ENCODE measurements around the gene SCN9A.

The SCN9A gene

GRCh38 chr2:166373951-166374350 lies 1.8 kb downstream of the SCN9A start:
- Histone ChIP-seq H3K36me3 (replicated peaks; ENCODE audit: insufficient read depth, low read length) (no peaks in the 10 kb centered on the region), H4K20me1 (ENCODE audit: insufficient read depth, low read length) (no peaks in the 10 kb centered on the region), H3F3A (ENCODE audit: insufficient read depth, low read length) (peaks cover 18% of the 10 kb centered on the region), H3K4me2 (ENCODE audit: low read depth, low read length) (peak overlapping the region; percentile 84), H3K9me3 (replicated peaks; ENCODE audit: insufficient read depth, low read length) (no peaks in the 10 kb centered on the region), H3K9me2 (replicated peaks; ENCODE audit: insufficient read depth, low read length) (no peaks in the 10 kb centered on the region), H3K4me1 (ENCODE audit: low read length) (peaks cover 13% of the 10 kb centered on the region), H3K27ac (ENCODE audit: low read length) (peak overlapping the region; percentile 28; the same call in 1 of the 2 replicates), H2AFZ (ENCODE audit: low read length) (no peak overlapping the region), H3K9ac (ENCODE audit: low read length) (peak overlapping the region; percentile 11; the same call in 1 of the 2 replicates), H3K79me2 (ENCODE audit: low read length) (peaks cover 32% of the 10 kb centered on the region), H3K27me3 (replicated peaks; ENCODE audit: insufficient read depth, low read length) (no peaks in the 10 kb centered on the region), H3K4me3 (ENCODE audit: low read length) (peak overlapping the region; percentile 81; the same call in 1 of the 2 replicates)
- TF ChIP-seq CTCF (IDR thresholded peaks at IDR 0.05; ENCODE audit: low read length), result no peak
- no peak for TF ChIP-seq EZH2 (optimal IDR thresholded peaks at IDR 0.05; ENCODE audit: low read depth, low read length)
- no peak for TF ChIP-seq EZH2phosphoT487 (IDR thresholded peaks at IDR 0.05; ENCODE audit: low read length)
- DNase-seq, result peak; percentile 92

- H3K4me3 ChIP-seq (ENCODE audit: low read length), result no peak overlapping the region
- H3K27ac ChIP-seq (ENCODE audit: low read length), result no peak overlapping the region; the same call in 1 of the 2 replicates
- H3K79me2 ChIP-seq (ENCODE audit: low read length), result peaks cover 32% of the 10 kb centered on the region
- no peaks in the 10 kb centered on the region for H3K9me3 ChIP-seq (replicated peaks; ENCODE audit: insufficient read depth, low read length)
- peaks cover 13% of the 10 kb centered on the region for H3K4me1 ChIP-seq (ENCODE audit: low read length)
- peak overlapping the region; percentile 84; the same call in 1 of the 2 replicates for H3K4me2 ChIP-seq (ENCODE audit: low read depth, low read length)
- H3F3A ChIP-seq (ENCODE audit: insufficient read depth, low read length), result peaks cover 18% of the 10 kb centered on the region
- TF ChIP-seq CTCF (IDR thresholded peaks at IDR 0.05; ENCODE audit: low read length) (no peak), EZH2phosphoT487 (IDR thresholded peaks at IDR 0.05; ENCODE audit: low read length) (no peak), EZH2 (optimal IDR thresholded peaks at IDR 0.05; ENCODE audit: low read depth, low read length) (no peak)
- no peaks in the 10 kb centered on the region for H3K36me3 ChIP-seq (replicated peaks; ENCODE audit: insufficient read depth, low read length)
- H3K9ac ChIP-seq (ENCODE audit: low read length), result no peak overlapping the region
- no peaks in the 10 kb centered on the region for H3K9me2 ChIP-seq (replicated peaks; ENCODE audit: insufficient read depth, low read length)
- no peak overlapping the region for H2AFZ ChIP-seq (ENCODE audit: low read length)
- no peaks in the 10 kb centered on the region for H3K27me3 ChIP-seq (replicated peaks; ENCODE audit: insufficient read depth, low read length)
- H4K20me1 ChIP-seq (ENCODE audit: insufficient read depth, low read length), result no peaks in the 10 kb centered on the region
- DNase-seq, result no peak
Observed at GRCh38 chr2:166373539-166373938, 2.2 kb downstream of the SCN9A start.

- peaks cover 13% of the 10 kb centered on the region for H3K4me1 ChIP-seq (ENCODE audit: low read length)
- peaks cover 18% of the 10 kb centered on the region for H3F3A ChIP-seq (ENCODE audit: insufficient read depth, low read length)
- peaks cover 34% of the 10 kb centered on the region for H3K79me2 ChIP-seq (ENCODE audit: low read length)
- no peak overlapping the region for H2AFZ ChIP-seq (ENCODE audit: low read length)
- no peak overlapping the region for H3K9ac ChIP-seq (ENCODE audit: low read length)
- H3K9me2 ChIP-seq (replicated peaks; ENCODE audit: insufficient read depth, low read length), result no peaks in the 10 kb centered on the region
- no peak for DNase-seq
- no peak overlapping the region for H3K27ac ChIP-seq (ENCODE audit: low read length)
- no peaks in the 10 kb centered on the region for H3K9me3 ChIP-seq (replicated peaks; ENCODE audit: insufficient read depth, low read length)
- H3K4me3 ChIP-seq (ENCODE audit: low read length), result no peak overlapping the region
- TF ChIP-seq EZH2 (optimal IDR thresholded peaks at IDR 0.05; ENCODE audit: low read depth, low read length) (no peak), CTCF (IDR thresholded peaks at IDR 0.05; ENCODE audit: low read length) (no peak), EZH2phosphoT487 (IDR thresholded peaks at IDR 0.05; ENCODE audit: low read length) (no peak)
- H3K4me2 ChIP-seq (ENCODE audit: low read depth, low read length), result peak overlapping the region; percentile 84; the same call in 1 of the 2 replicates
- H4K20me1 ChIP-seq (ENCODE audit: insufficient read depth, low read length), result no peaks in the 10 kb centered on the region
- H3K36me3 ChIP-seq (replicated peaks; ENCODE audit: insufficient read depth, low read length), result no peaks in the 10 kb centered on the region
- no peaks in the 10 kb centered on the region for H3K27me3 ChIP-seq (replicated peaks; ENCODE audit: insufficient read depth, low read length)
Observed at GRCh38 chr2:166373105-166373504, 2.6 kb downstream of the SCN9A start.

All from MM.1S (cell line).